ENCODE results near the gene MAP4K4.
"Not testable (repeated sequence)": the region's sequence is repeated elsewhere in the genome, so short reads cannot be mapped to it uniquely, and the experiment has no call there.

The MAP4K4 gene

GRCh38 chr2:101748000-101748399 lies 50.5 kb downstream of the MAP4K4 start:
- TF ChIP-seq, protein P1, sequence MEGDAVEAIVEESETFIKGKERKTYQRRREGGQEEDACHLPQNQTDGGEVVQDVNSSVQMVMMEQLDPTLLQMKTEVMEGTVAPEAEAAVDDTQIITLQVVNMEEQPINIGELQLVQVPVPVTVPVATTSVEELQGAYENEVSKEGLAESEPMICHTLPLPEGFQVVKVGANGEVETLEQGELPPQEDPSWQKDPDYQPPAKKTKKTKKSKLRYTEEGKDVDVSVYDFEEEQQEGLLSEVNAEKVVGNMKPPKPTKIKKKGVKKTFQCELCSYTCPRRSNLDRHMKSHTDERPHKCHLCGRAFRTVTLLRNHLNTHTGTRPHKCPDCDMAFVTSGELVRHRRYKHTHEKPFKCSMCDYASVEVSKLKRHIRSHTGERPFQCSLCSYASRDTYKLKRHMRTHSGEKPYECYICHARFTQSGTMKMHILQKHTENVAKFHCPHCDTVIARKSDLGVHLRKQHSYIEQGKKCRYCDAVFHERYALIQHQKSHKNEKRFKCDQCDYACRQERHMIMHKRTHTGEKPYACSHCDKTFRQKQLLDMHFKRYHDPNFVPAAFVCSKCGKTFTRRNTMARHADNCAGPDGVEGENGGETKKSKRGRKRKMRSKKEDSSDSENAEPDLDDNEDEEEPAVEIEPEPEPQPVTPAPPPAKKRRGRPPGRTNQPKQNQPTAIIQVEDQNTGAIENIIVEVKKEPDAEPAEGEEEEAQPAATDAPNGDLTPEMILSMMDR (IDR thresholded peaks at IDR 0.05; ENCODE audit: low read depth, low read length, missing control alignments) = no peak
- in situ Hi-C loops (cut with HindIII; ENCODE audit: low sequenced_read_pairs) = no loop called here
- DNase-seq (ENCODE audit: low read depth) = no peak
- H3K4me3 ChIP-seq (ENCODE audit: low read depth, low read length) = no peak overlapping the region

DNA sequence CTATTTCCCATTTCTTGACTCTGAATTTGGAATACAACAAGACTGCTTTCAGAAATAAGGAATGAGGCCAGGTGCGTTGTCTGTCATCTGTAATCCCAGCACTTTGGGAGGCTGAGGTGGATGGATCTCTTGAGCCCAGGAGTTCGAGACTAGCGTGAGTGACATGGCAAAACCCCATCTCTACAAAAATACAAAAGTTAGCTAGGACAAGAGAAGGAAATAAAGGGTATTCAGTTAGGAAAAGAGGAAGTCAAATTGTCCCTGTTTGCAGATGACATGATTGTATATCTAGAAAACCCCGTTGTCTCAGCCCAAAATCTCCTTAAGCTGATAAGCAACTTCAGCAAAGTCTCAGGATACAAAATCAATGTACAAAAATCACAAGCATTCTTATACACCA lies 51.0 kb downstream of the MAP4K4 start:
- H3K4me3 ChIP-seq (ENCODE audit: low read depth, low read length); DNase-seq (ENCODE audit: low read depth); in situ Hi-C loops (cut with HindIII; ENCODE audit: low sequenced_read_pairs): not testable (repeated sequence)

DNA sequence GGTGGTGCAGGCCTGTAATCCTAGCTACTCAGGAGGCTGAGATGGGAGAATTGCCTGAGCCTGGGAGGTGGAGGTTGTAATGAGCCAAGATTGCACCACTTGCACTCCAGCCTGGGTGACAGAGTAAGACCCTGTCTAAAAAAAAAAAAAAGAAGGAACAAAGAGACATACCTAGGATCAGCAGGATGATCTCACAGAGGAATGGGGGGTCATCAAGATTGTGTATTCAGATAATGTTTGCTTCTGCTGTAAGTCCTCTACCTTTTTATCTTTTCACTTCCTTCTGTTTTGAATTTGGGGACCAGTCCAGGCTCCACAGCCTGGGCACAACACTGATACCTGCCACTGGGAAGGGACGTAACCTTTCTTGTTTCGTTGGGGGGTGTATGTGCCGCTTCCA lies 53.2 kb downstream of the MAP4K4 start:
- in situ Hi-C loops (cut with HindIII; ENCODE audit: low sequenced_read_pairs) = no loop called here

DNA sequence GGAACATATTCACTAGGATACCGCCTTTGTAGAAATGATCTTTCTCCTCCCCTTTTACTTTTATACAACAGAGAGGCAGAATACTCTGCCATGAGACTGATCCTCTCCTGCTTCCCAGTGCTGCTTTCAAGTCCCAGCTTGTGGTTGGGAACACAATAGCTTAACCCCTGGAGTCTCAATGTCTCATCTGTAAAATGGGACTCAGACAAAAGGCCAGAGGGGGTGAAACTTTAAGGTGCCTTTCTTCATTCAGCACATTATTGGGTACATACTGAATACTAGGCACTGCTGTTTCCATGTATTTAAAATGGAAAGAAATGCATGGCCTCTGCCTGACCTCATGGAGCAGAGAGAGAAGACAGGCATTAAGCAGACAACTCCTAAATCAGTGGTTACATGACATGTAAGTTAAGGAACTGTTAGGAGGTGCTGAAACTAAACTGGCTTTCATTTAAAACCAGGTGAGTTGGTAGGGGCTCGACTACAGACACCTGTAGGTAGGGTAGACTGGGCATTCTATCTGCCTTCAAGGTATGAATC lies 53.8 kb downstream of the MAP4K4 start:
- TF ChIP-seq, protein P1 (IDR thresholded peaks at IDR 0.05; ENCODE audit: low read depth, low read length, missing control alignments) = no peak
- in situ Hi-C loops (cut with HindIII; ENCODE audit: low sequenced_read_pairs) = no loop called here
- H3K4me3 ChIP-seq (ENCODE audit: low read depth, low read length) = no peak overlapping the region
- DNase-seq (ENCODE audit: low read depth) = no peak

More for the DNA sequence above, 53.2 kb downstream of the MAP4K4 start:
- TF ChIP-seq, protein P1 (IDR thresholded peaks at IDR 0.05; ENCODE audit: low read depth, low read length, missing control alignments) = no peak
- DNase-seq (ENCODE audit: low read depth) = no peak
- H3K4me3 ChIP-seq (ENCODE audit: low read depth, low read length) = no peak overlapping the region

GRCh38 chr2:101751875-101752619 lies 54.5 kb downstream of the MAP4K4 start:
- TF ChIP-seq, protein P1 (IDR thresholded peaks at IDR 0.05; ENCODE audit: low read depth, low read length, missing control alignments) = no peak
- H3K4me3 ChIP-seq (ENCODE audit: low read depth, low read length) = no peak overlapping the region
- DNase-seq (ENCODE audit: low read depth) = no peak
- in situ Hi-C loops (cut with HindIII; ENCODE audit: low sequenced_read_pairs) = no loop called here

GRCh38 chr2:101752716-101753616 lies 55.5 kb downstream of the MAP4K4 start:
- TF ChIP-seq, protein P1 (IDR thresholded peaks at IDR 0.05; ENCODE audit: low read depth, low read length, missing control alignments) = no peak
- H3K4me3 ChIP-seq (ENCODE audit: low read depth, low read length) = no peak overlapping the region
- no peak for DNase-seq (ENCODE audit: low read depth)
- in situ Hi-C loops (cut with HindIII; ENCODE audit: low sequenced_read_pairs) = no loop called here

Data from astrocyte of the cerebellum (primary cell).